ENCODE measurements around the gene WHAMM. TPM values are rescaled to one million over a fixed set of nuclear protein-coding genes. Genes with fewer than 3 reads are reported as not detected.

The WHAMM gene
- total RNA-seq, 5 donors from 2014 or later (not counting 1 experiment from before 2014, with no cell fraction given) = 28.1 to 60.8 (median 34.1) TPM

GRCh38 chr15:82847703-82848102 is 38.3 kb downstream of the WHAMM start:
- WGBS (ENCODE audit: insufficient coverage) = 79% methylated on average over 5 of the region's 8 CpGs
- H3K4me3 Mint-ChIP-seq = no peak overlapping the region
- no peaks in the 10 kb centered on the region for H3K27me3 Mint-ChIP-seq
- Histone ChIP-seq H3K9me3 (no peaks in the 10 kb centered on the region), H3K4me1 (ENCODE audit: control insufficient read depth in 1 of 2, extremely low read depth in 1 of 2, insufficient read depth in 2 of 2, low read length in 2 of 2) (peaks cover 2 to 8% of the 10 kb centered on the region in 2 experiments), H3K4me3 (ENCODE audit: control insufficient read depth in 1 of 2, extremely low read depth in 1 of 2, low read length in 1 of 2) (no peak overlapping the region), H3K27me3 (replicated peaks in 1 of 2; ENCODE audit: control insufficient read depth in 2 of 2, extremely low read depth in 1 of 2, insufficient read depth in 2 of 2, low read length in 1 of 2) (peaks cover 0 to 2% of the 10 kb centered on the region in 2 experiments), H3K36me3 (ENCODE audit: control insufficient read depth in 2 of 2, extremely low read depth in 1 of 2, insufficient read depth in 1 of 2, low read length in 1 of 2) (peaks cover 0 to 3% of the 10 kb centered on the region in 2 donors), H3K27ac (ENCODE audit: low read length) (no peak overlapping the region)
- DNase-seq (no peak), ATAC-seq (replicated peaks in 1 of 4) (no peak)
- H3K36me3 Mint-ChIP-seq = peaks cover 2% of the 10 kb centered on the region
- CTCF ChIA-PET = interaction anchor here in 1 of 2 donors (0.6 kb wide), 1 partner anchor 9 kb away, joined by 4 read pairs; no protein-coding TSS in a partner anchor
- H3K4me1 Mint-ChIP-seq = peaks cover 7 to 21% (median 15%) of the 10 kb centered on the region in 3 donors
- POLR2A ChIA-PET = no interaction called here
- H3K27ac Mint-ChIP-seq = no peak overlapping the region
- H3K9me3 Mint-ChIP-seq = peaks cover 0 to 5% (median 2%) of the 10 kb centered on the region in 3 donors

GRCh38 chr15:82848241-82848993 is 39.0 kb downstream of the WHAMM start:
- H3K9me3 ChIP-seq = no peaks in the 10 kb centered on the region
- H3K27ac ChIP-seq (ENCODE audit: low read length) = no peak overlapping the region
- peaks cover 12 to 26% (median 19%) of the 10 kb centered on the region in 3 donors for H3K4me1 Mint-ChIP-seq
- no peaks in the 10 kb centered on the region for H3K27me3 Mint-ChIP-seq
- no peak overlapping the region for H3K4me3 Mint-ChIP-seq
- no peak overlapping the region for H3K4me3 ChIP-seq (ENCODE audit: control insufficient read depth in 1 of 2, extremely low read depth in 1 of 2, low read length in 1 of 2)
- peaks cover 0 to 3% (median 2%) of the 10 kb centered on the region in 3 donors for H3K9me3 Mint-ChIP-seq
- DNase-seq = no peak
- peaks cover 0 to 3% of the 10 kb centered on the region in 2 donors for H3K36me3 ChIP-seq (ENCODE audit: control insufficient read depth in 2 of 2, extremely low read depth in 1 of 2, insufficient read depth in 1 of 2, low read length in 1 of 2)
- no peaks in the 10 kb centered on the region for H3K36me3 Mint-ChIP-seq
- no peak overlapping the region for H3K27ac Mint-ChIP-seq
- ChIA-PET CTCF (no interaction called here), POLR2A (no interaction called here)
- peaks cover 0 to 2% of the 10 kb centered on the region in 2 experiments for H3K27me3 ChIP-seq (replicated peaks in 1 of 2; ENCODE audit: control insufficient read depth in 2 of 2, extremely low read depth in 1 of 2, insufficient read depth in 2 of 2, low read length in 1 of 2)
- H3K4me1 ChIP-seq (ENCODE audit: control insufficient read depth in 1 of 2, extremely low read depth in 1 of 2, insufficient read depth in 2 of 2, low read length in 2 of 2) = peaks cover 2 to 15% of the 10 kb centered on the region in 2 experiments
- ATAC-seq (replicated peaks in 1 of 4) = no peak
- 95% methylated on average over 4 of the region's 9 CpGs for WGBS (ENCODE audit: insufficient coverage)

DNA sequence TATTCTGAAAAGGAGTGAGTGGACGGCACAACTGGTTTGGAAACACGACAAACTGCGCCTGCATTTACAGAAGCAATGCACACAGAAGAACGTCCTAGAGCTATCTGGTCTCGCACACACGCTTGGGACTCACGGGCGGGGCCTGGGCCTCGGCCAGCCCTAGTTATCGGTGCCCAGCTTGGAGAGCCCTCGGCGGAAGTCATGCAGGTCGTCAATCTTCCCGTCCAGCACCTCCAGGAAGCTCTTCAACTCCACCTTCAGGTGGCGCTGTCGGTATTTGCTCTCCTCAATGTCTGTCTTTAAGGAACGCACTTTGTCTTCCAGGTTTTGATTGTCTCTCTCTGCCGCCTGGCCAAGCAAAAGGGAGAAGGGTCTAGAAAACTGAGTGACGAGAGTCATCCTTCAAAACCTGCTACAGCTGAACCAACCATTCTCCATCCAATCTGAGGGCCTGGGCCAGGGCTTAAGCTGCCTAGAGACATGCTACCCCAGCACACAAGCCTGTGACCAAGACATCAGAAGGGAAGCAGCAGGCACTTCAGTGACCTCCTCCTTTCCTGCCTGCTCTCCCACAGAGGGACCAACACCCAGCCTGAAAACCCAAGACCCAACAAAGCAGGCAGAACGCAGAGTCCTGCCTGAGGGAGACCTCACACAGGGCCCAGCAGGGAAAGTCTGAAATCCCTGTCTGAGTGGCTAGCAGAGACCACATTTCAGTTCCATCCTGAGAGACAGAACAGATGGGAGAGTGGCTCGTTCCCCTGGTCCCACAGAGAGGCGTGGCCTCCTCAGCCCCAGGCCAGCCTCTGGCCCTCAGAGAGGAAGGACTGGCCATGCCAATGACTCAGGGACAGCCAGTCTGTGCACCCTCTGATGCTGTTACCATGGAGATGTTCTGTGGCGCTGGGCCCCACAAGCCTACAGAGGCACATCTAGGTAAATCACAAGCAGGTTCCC is 40.4 kb downstream of the WHAMM start:
- H3K36me3 ChIP-seq (ENCODE audit: control insufficient read depth in 2 of 2, extremely low read depth in 1 of 2, insufficient read depth in 1 of 2, low read length in 1 of 2) = peaks cover 0 to 3% of the 10 kb centered on the region in 2 donors
- H3K27ac ChIP-seq (ENCODE audit: low read length) = no peak overlapping the region
- peaks cover 2 to 15% of the 10 kb centered on the region in 2 experiments for H3K4me1 ChIP-seq (ENCODE audit: control insufficient read depth in 1 of 2, extremely low read depth in 1 of 2, insufficient read depth in 2 of 2, low read length in 2 of 2)
- Mint-ChIP-seq H3K4me3 (no peak overlapping the region), H3K27ac (no peak overlapping the region), H3K4me1 (peaks cover 12 to 20% (median 14%) of the 10 kb centered on the region in 3 donors), H3K36me3 (no peaks in the 10 kb centered on the region), H3K27me3 (no peaks in the 10 kb centered on the region), H3K9me3 (no peaks in the 10 kb centered on the region)
- ChIA-PET CTCF (interaction anchor here in 1 of 2 donors (1.0 kb wide), 1 partner anchor 585 kb away, joined by 3 read pairs; no protein-coding TSS in a partner anchor), POLR2A (no interaction called here)
- peak in 31 of 35 experiments; percentile 14 to 63 (median 35) for DNase-seq
- WGBS (ENCODE audit: insufficient coverage) = 45% methylated on average over 18 of the region's 23 CpGs
- peaks cover 0 to 2% of the 10 kb centered on the region in 2 experiments for H3K27me3 ChIP-seq (replicated peaks in 1 of 2; ENCODE audit: control insufficient read depth in 2 of 2, extremely low read depth in 1 of 2, insufficient read depth in 2 of 2, low read length in 1 of 2)
- no peak overlapping the region for H3K4me3 ChIP-seq (ENCODE audit: control insufficient read depth in 1 of 2, extremely low read depth in 1 of 2, low read length in 1 of 2)
- H3K9me3 ChIP-seq = no peaks in the 10 kb centered on the region
- peak; percentile 13 to 58 (median 40) for ATAC-seq (replicated peaks in 1 of 4)

- H3K36me3 ChIP-seq (ENCODE audit: control insufficient read depth in 2 of 2, extremely low read depth in 1 of 2, insufficient read depth in 1 of 2, low read length in 1 of 2) = peaks cover 0 to 3% of the 10 kb centered on the region in 2 donors
- no peaks in the 10 kb centered on the region for H3K9me3 ChIP-seq
- POLR2A ChIA-PET = interaction anchor here in 1 of 2 donors (0.7 to 0.8 kb wide), 2 partner anchors 39 to 112 kb away, joined by 3 to 4 read pairs; no protein-coding TSS in a partner anchor
- no peaks in the 10 kb centered on the region for H3K27me3 Mint-ChIP-seq
- peaks cover 0 to 16% of the 10 kb centered on the region in 2 experiments for H3K4me1 ChIP-seq (ENCODE audit: control insufficient read depth in 1 of 2, extremely low read depth in 1 of 2, insufficient read depth in 2 of 2, low read length in 2 of 2)
- no peaks in the 10 kb centered on the region for H3K36me3 Mint-ChIP-seq
- CTCF ChIA-PET = no interaction called here
- no peak overlapping the region for H3K4me3 Mint-ChIP-seq
- DNase-seq = no peak
- H3K9me3 Mint-ChIP-seq = no peaks in the 10 kb centered on the region
- H3K27ac Mint-ChIP-seq = no peak overlapping the region
- no peak overlapping the region for H3K27ac ChIP-seq (ENCODE audit: low read length)
- peaks cover 8 to 15% (median 11%) of the 10 kb centered on the region in 3 donors for H3K4me1 Mint-ChIP-seq
- WGBS (ENCODE audit: insufficient coverage) = no CpG with 5 or more reads among the region's 7 CpGs
- no peak overlapping the region for H3K4me3 ChIP-seq (ENCODE audit: control insufficient read depth in 1 of 2, extremely low read depth in 1 of 2, low read length in 1 of 2)
- ATAC-seq (replicated peaks in 1 of 4) = no peak
- H3K27me3 ChIP-seq (replicated peaks in 1 of 2; ENCODE audit: control insufficient read depth in 2 of 2, extremely low read depth in 1 of 2, insufficient read depth in 2 of 2, low read length in 1 of 2) = peaks cover 0 to 2% of the 10 kb centered on the region in 2 experiments
Observed at GRCh38 chr15:82850731-82851130, 41.3 kb downstream of the WHAMM start.

GRCh38 chr15:82851306-82851850 is 42.0 kb downstream of the WHAMM start:
- no peak overlapping the region for H3K27ac Mint-ChIP-seq
- H3K36me3 Mint-ChIP-seq = no peaks in the 10 kb centered on the region
- POLR2A ChIA-PET = interaction anchor here in 1 of 2 donors (0.7 kb wide), 1 partner anchor 112 kb away, joined by 3 read pairs; no protein-coding TSS in a partner anchor
- no peak for ATAC-seq (replicated peaks in 1 of 4)
- H3K9me3 Mint-ChIP-seq = no peaks in the 10 kb centered on the region
- peaks cover 12 to 15% (median 15%) of the 10 kb centered on the region in 3 donors for H3K4me1 Mint-ChIP-seq
- Histone ChIP-seq H3K9me3 (no peaks in the 10 kb centered on the region), H3K4me1 (ENCODE audit: control insufficient read depth in 1 of 2, extremely low read depth in 1 of 2, insufficient read depth in 2 of 2, low read length in 2 of 2) (peaks cover 0 to 17% of the 10 kb centered on the region in 2 experiments), H3K27me3 (replicated peaks in 1 of 2; ENCODE audit: control insufficient read depth in 2 of 2, extremely low read depth in 1 of 2, insufficient read depth in 2 of 2, low read length in 1 of 2) (peaks cover 0 to 2% of the 10 kb centered on the region in 2 experiments), H3K4me3 (ENCODE audit: control insufficient read depth in 1 of 2, extremely low read depth in 1 of 2, low read length in 1 of 2) (no peak overlapping the region), H3K27ac (ENCODE audit: low read length) (no peak overlapping the region), H3K36me3 (ENCODE audit: control insufficient read depth in 2 of 2, extremely low read depth in 1 of 2, insufficient read depth in 1 of 2, low read length in 1 of 2) (peaks cover 0 to 3% of the 10 kb centered on the region in 2 donors)
- H3K27me3 Mint-ChIP-seq = no peaks in the 10 kb centered on the region
- H3K4me3 Mint-ChIP-seq = no peak overlapping the region
- DNase-seq = no peak
- CTCF ChIA-PET = no interaction called here
- 93% methylated on average over 8 of the region's 14 CpGs for WGBS (ENCODE audit: insufficient coverage)

Measured in T-cell (primary cell).